ENCODE data around the gene CCL28.

CCL28 gene

DNA sequence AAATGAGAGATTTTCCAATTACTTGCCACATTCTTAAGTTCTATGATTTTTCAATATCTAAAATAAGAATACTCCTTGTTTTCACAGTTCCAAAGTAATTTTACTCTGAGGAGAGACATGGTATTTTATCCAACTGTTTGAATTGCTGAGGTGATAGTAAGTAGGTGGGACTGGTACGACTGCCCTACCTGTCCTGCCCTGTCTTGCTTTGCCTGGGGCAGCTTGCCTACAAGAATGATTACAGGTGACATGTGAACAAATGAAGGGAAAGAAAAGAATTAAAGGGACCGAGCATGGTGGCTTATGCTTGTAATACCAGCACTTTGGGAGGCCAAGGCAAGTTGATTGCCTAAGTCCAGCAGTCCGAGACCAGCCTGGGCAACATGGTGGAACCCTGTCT lies 57.4 kb downstream of the CCL28 start:
- no peak for FAIRE-seq

DNA sequence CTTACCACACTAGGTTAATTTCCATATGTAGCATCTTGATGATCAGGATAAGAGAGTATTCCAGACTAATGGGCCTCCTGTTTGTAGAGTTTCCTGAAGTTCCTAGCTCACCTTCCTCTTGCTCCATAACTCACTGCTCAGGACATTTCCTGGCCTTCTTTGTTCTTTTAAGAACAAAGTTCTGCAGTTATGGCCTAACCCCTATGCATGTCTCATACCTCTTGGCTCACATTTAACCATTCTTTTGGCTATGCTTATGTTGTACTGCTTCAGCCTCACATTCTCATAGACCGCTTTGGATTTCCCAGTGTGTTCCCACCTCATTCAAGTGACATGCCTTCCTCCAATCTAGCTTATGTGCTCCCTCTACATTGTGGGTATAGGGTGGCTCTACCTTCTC lies 58.5 kb downstream of the CCL28 start:
- no peak for FAIRE-seq

DNA sequence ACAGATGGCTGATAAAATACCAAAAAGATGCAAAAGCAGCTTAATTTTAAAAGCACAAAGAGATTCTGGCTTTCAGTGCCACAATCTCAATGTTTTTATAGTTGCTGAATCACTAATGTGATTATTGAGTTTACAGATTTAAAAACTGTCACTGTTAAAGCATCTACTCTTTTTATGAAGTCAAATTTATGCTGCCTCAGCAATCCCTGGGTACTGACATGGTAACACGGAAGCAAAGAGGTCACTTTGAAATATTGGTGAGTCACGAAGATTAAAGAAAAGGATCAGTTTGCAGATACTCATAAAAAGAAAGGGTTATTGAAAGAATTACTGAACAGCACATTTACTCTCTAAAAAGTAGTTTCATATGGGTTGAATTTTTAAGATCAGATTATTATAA lies 59.3 kb downstream of the CCL28 start:
- FAIRE-seq, result no peak

DNA sequence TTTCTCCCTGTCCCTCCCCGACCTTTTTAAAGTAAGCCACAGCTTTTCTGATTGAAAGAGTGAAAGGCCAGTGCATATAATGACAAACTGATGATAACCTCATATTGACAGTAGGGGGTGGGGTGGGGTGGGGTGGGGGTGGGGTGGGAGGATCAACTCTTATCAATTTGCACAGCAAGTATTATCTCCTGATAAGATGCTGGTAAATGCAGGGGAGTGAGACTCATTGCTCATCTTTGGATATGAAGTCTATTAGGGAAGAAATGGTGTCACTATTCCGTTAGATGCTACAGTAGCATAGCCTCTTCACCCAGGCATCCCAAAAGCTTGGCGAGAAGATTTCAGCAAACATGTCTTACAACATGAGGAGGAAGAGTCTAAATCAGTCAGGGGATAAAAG lies 60.1 kb downstream of the CCL28 start:
- no peak for FAIRE-seq

DNA sequence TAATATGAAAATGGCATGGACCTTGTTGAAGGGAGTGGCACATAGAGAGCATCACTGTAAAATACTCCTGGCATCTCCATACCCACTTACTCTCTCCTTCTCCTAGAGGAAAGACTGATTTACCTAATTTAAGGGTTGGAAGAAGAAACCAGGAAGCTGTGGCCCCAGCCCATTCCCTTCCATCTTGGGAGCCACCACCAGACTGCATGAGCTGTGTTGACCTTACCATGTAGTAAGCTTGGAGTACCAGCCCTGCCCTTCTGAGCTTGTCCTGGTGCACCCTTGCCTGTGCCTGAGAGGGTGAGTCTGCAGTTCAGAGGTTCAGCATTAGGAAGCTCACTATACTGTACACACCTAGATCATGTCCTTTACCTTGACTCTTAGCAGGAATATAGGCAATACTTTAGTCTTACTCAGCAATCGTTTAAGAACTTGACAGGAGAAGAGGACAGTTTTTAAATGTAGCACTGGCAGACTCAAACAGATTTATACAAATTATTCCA lies 63.3 kb downstream of the CCL28 start:
- no peak for FAIRE-seq

DNA sequence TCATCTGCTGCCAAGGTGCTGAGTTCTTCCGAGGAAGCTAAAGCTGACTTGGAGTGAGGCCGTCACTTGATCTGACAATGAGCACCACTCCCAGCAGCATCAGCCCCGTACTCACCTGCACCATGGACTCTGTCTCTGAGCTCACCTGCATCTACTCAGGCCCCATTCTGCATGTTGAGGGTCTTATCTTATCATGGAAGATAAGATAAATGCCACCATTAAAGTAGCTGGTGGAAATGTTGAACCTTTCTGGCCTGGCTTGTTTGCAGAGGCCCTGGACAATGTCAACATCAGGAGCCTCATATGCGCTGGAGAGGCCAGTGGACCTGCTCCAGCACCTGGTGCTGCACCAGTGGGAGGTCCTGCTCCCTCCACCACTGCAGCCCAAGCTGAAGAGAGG lies 64.0 kb downstream of the CCL28 start:
- no peak for FAIRE-seq

DNA sequence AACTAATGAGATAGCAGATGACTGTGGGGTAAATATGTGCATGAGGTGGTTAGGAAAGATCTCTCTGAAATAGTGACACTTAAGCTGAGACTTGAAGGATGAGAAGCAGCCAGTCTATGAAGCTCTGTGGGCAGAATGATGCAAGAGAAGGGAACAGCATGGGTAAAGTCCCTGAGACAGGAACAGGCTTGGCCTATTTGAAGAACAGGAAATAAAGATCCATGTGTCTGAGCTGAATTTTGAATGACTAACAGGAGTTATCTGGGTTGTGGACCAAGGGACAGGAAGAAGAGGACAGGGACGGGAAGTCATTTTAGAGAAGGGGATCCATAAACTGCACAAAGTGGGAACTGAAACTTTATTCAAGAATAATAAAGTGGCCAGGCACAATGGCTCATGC lies 73.3 kb downstream of the CCL28 start:
- FAIRE-seq, result no peak

DNA sequence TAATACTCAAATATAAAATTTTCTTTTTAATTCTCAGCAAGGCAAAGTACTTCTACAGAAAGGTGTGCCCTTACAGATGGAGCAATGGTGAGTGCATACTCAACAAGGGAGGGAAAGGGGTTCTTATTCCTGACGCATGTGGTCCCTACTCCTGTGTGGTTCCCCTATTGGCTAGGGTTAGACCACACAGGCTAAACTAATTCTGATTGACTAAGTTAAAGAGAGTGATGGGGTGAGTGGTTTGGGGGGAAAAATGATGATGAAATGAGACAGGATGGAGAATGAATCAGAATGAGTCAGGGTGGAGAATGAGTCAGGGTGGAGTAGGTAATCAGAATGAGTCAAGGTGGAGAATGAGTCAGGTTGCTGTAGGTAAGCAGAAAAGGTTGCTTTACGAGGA lies 76.0 kb downstream of the CCL28 start:
- FAIRE-seq, result no peak

DNA sequence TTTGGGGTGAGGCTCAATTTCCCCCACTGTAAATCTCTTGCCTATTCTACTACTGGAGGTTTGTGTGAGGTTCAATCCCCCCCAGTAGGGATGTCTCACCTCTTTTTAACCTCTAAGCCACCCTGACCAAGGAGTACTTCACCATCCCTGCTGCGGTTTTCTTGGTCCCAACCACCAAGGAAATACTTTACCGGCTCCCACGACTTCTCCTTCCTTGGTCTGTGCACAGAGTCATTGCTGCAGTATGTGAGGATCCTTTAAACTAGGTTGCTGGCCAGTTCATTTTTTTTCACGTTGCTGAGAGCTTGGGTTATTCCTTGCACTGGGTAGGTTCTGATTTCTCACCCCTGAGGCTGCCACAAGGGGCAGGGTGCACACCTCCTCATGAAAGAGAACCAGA lies 76.5 kb downstream of the CCL28 start:
- FAIRE-seq, result no peak

DNA sequence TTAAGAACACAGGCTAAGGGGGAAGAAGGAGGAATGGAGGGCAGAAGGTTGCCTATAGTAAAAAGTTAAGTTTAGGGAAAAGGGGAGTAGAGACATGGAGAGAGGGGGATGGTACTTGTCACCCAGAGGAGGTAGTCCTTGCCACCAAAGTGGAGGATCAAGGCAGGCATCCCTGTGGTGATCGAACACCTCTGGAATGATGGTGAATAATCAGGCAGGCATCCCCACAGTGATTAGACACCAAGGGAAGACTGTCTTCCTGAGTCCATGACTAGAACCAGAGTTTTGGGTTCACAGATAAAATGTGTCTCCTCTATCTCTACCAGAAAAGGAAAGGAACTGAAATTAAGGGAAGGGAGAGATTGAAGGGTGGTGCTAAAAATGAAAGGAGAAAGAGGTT lies 79.8 kb downstream of the CCL28 start:
- FAIRE-seq, result no peak

All from endometrium (tissue), 2 donors.